ENCODE data around the gene LPIN1. TPM values are rescaled to one million over a fixed set of nuclear protein-coding genes. Genes with fewer than 3 reads are reported as not detected.

The LPIN1 gene
- total RNA-seq, 1 experiment from 2014 or later = 38.5 TPM

DNA sequence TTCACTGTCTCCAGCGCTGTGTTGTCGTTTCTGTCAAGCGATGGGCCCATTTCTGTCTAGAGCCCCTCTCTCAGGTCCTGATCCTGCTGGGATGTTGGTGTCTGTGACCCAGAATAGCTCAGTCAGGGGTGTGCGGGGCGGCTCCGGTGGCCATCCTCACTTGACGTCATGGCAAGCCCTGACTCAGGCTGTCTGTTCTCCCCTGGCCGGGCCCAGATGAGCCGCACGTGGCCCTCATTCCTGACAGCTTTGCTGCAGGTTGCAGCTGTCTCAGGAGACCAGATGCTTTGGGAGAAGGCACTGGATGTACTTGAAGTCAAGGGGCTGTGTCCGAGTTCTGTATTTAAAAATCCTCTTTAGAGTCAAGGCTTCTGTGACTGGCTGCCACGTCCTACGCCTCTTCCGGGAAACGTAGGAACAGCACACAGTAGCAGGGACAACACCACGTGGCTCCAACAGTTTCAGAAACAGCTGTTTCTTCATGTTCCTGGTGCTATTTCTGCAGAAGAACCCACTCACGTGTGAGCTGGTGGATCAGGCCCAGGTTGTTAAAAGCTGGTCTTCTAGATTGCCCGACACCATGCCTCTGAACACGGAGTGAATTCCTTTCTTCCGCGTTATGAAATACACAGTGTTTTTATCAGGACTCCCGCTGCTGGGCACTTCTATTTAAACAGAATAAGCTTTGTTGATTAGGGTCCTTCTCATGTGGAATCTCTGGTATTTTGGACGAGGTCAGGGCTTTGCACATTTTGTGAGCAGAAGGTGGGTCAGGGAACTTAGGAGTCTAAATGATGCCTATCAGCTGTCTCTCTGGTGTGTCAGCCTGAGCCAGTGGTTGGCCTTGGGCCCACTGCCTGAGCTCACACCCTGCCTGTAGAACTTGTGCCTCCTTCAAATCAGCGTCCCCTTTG is 48.2 kb upstream of the LPIN1 start:
- Histone ChIP-seq H3K4me1 (ENCODE audit: insufficient read depth, low read length, poor library complexity, severe bottlenecking) (no peaks in the 10 kb centered on the region), H3K9me3 (ENCODE audit: low read depth, low read length, poor library complexity, severe bottlenecking) (no peaks in the 10 kb centered on the region), H3K27me3 (replicated peaks; ENCODE audit: insufficient read depth, low read depth, low read length, poor library complexity) (no peaks in the 10 kb centered on the region), H3K27ac (ENCODE audit: low read depth, low read length, poor library complexity, severe bottlenecking) (no peak overlapping the region), H3K4me3 (ENCODE audit: low read depth, low read length, poor library complexity, severe bottlenecking) (no peak overlapping the region), H3K36me3 (ENCODE audit: insufficient read depth, low read length, poor library complexity, severe bottlenecking) (no peaks in the 10 kb centered on the region)
- intact Hi-C loops (cut with micrococcal nuclease; ENCODE audit: unreplicated experiment) = no loop called here
- CTCF ChIA-PET = interaction anchor here (0.9 kb wide), 1 partner anchor 9 kb away, joined by 4 read pairs; no protein-coding TSS in a partner anchor
- TF ChIP-seq, protein P1, sequence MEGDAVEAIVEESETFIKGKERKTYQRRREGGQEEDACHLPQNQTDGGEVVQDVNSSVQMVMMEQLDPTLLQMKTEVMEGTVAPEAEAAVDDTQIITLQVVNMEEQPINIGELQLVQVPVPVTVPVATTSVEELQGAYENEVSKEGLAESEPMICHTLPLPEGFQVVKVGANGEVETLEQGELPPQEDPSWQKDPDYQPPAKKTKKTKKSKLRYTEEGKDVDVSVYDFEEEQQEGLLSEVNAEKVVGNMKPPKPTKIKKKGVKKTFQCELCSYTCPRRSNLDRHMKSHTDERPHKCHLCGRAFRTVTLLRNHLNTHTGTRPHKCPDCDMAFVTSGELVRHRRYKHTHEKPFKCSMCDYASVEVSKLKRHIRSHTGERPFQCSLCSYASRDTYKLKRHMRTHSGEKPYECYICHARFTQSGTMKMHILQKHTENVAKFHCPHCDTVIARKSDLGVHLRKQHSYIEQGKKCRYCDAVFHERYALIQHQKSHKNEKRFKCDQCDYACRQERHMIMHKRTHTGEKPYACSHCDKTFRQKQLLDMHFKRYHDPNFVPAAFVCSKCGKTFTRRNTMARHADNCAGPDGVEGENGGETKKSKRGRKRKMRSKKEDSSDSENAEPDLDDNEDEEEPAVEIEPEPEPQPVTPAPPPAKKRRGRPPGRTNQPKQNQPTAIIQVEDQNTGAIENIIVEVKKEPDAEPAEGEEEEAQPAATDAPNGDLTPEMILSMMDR (conservative IDR thresholded peaks at IDR 0.05; ENCODE audit: low read depth, low read length) = no peak
- no TSS peak for BruUV-seq (replicated peaks)
- DNase-seq (ENCODE audit: low spot score) = no peak
- POLR2A ChIA-PET (ENCODE audit: low non-redundant PET) = interaction anchor here (0.6 kb wide), 1 partner anchor 13 kb away, joined by 4 read pairs; no protein-coding TSS in a partner anchor

DNA sequence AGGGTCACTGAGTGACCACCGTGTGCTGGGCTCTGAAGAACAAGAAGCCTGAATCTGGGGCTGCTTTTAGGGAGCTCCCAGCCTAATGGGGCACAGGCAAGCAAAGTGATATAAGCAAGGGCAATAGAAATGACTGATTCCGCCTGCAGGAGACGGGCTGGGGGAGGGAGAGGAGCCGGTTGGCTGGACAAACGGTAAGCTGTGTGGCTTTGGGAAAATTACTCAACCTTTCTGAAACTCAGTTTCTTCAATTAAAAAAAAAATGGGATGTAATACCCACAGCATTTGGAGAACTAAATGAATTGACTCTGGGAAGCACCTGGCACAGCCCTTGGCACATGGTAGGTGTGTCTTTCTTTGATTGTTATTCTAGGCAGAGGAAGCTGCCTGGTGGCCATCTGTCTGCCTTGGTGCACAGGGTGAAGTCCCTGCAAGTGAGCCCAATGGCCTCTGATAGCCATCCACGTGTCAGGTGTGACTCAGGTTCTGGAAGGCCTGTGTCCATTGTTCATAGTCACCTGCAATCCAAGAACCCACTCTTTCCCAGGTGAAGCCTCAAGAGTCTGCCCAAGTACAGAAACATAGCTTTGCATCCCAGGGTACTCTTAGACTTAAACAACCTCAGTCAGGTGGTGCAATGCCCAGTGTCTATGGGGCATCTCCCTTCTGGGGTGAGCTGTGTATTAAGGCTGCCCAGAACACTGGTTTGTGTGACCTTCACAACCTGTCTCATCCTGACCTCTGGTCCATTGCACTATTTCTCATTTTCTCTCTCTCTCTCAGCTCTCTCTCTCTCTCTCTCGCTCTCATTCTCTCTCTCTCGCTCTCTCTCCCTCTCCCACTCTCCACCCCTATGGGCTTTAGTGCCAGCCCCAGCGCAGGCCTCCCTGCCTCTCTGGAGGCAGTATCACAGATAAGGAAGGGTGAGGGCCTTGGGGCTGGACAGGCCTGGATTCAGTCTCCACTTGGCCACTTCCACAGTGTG is 46.5 kb upstream of the LPIN1 start:
- H3K9me3 ChIP-seq (ENCODE audit: low read depth, low read length, poor library complexity, severe bottlenecking) = no peaks in the 10 kb centered on the region
- H3K27ac ChIP-seq (ENCODE audit: low read depth, low read length, poor library complexity, severe bottlenecking) = no peak overlapping the region
- no peaks in the 10 kb centered on the region for H3K36me3 ChIP-seq (ENCODE audit: insufficient read depth, low read length, poor library complexity, severe bottlenecking)
- POLR2A ChIA-PET (ENCODE audit: low non-redundant PET) = no interaction called here
- DNase-seq (ENCODE audit: low spot score) = no peak
- H3K4me1 ChIP-seq (ENCODE audit: insufficient read depth, low read length, poor library complexity, severe bottlenecking) = no peaks in the 10 kb centered on the region
- intact Hi-C loops (cut with micrococcal nuclease; ENCODE audit: unreplicated experiment) = no loop called here
- no peak overlapping the region for H3K4me3 ChIP-seq (ENCODE audit: low read depth, low read length, poor library complexity, severe bottlenecking)
- CTCF ChIA-PET = no interaction called here
- H3K27me3 ChIP-seq (replicated peaks; ENCODE audit: insufficient read depth, low read depth, low read length, poor library complexity) = no peaks in the 10 kb centered on the region
- TF ChIP-seq EZH2 (IDR thresholded peaks at IDR 0.05; ENCODE audit: borderline replicate concordance, low read depth, low read length, poor library complexity, severe bottlenecking) = no peak
- TF ChIP-seq, protein P1 (conservative IDR thresholded peaks at IDR 0.05; ENCODE audit: low read depth, low read length) = no peak
- BruUV-seq (replicated peaks) = no TSS peak

DNA sequence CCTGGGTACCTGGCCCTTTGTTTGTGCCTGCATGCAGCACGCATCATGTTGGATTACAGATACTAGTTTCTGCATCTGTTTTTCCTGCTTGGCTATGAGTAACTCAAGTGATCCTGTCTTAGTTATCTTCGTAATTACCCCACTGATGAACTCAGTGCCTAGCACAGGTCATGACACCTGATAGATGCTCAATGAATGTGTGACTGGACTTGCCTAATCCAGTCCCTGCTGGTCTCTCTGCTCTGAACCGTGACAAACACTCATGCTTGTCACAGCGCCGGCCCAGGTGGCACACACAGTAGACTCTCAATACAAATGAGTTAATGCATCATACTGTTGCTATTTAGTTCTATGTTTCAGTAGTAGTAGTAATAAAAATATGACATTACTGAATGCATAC is 45.2 kb upstream of the LPIN1 start:
- TF ChIP-seq, protein P1 (conservative IDR thresholded peaks at IDR 0.05; ENCODE audit: low read depth, low read length) = no peak
- H3K4me3 ChIP-seq (ENCODE audit: low read depth, low read length, poor library complexity, severe bottlenecking) = no peak overlapping the region
- H3K27ac ChIP-seq (ENCODE audit: low read depth, low read length, poor library complexity, severe bottlenecking) = no peak overlapping the region
- no TSS peak for BruUV-seq (replicated peaks)
- H3K36me3 ChIP-seq (ENCODE audit: insufficient read depth, low read length, poor library complexity, severe bottlenecking) = no peaks in the 10 kb centered on the region
- no peaks in the 10 kb centered on the region for H3K27me3 ChIP-seq (replicated peaks; ENCODE audit: insufficient read depth, low read depth, low read length, poor library complexity)
- intact Hi-C loops (cut with micrococcal nuclease; ENCODE audit: unreplicated experiment) = no loop called here
- CTCF ChIA-PET = no interaction called here
- H3K9me3 ChIP-seq (ENCODE audit: low read depth, low read length, poor library complexity, severe bottlenecking) = peaks cover 3% of the 10 kb centered on the region
- no peaks in the 10 kb centered on the region for H3K4me1 ChIP-seq (ENCODE audit: insufficient read depth, low read length, poor library complexity, severe bottlenecking)
- DNase-seq (ENCODE audit: low spot score) = no peak
- POLR2A ChIA-PET (ENCODE audit: low non-redundant PET) = no interaction called here
